MM.1S (cell line): ENCODE measurements around the gene CD200R1.

ENCODE experiments used
- EZH2 ChIP-seq: fragments of 300-600 bp; sonication (generic); optimal IDR thresholded peaks from 2 replicates; pipeline ENCODE3; 2017; ENCODE audit warnings: low read depth, mild to moderate bottlenecking, antibody characterized with exemption, low read length, mixed read lengths
- EZH2phosphoT487 ChIP-seq: fragments of 300-600 bp; sonication (generic); IDR thresholded peaks from 2 replicates; pipeline ENCODE4 v1.6.1; 2018; ENCODE audit warnings: antibody characterized with exemption, low read length
- TF ChIP-seq, protein P1 (sequence below): fragments of 300-600 bp; sonication (generic); IDR thresholded peaks from 2 replicates; pipeline ENCODE4 v1.5.1; 2016; ENCODE audit warnings: antibody characterized with exemption, low read length, mixed read lengths

DNA sequence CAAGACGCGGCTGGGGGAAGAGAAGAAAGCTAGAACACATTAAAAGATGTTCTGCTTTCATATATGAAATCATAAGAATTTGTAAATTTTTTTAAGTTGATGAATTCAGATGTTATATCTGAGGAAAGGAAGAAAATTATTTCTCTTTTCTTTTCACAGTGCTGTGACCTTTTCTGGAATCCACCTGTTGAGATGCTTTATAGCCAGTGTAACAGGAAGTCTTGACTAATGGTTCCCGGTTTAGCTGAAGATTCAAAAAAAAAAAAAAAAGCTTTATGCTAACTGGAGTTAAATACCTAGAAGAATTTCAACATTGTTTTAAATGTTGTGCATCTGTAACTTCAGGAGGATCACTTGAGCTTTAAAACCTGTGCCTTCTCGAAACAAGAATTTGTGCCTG is 25.8 kb upstream of the CD200R1 start:
- TF ChIP-seq, protein P1, sequence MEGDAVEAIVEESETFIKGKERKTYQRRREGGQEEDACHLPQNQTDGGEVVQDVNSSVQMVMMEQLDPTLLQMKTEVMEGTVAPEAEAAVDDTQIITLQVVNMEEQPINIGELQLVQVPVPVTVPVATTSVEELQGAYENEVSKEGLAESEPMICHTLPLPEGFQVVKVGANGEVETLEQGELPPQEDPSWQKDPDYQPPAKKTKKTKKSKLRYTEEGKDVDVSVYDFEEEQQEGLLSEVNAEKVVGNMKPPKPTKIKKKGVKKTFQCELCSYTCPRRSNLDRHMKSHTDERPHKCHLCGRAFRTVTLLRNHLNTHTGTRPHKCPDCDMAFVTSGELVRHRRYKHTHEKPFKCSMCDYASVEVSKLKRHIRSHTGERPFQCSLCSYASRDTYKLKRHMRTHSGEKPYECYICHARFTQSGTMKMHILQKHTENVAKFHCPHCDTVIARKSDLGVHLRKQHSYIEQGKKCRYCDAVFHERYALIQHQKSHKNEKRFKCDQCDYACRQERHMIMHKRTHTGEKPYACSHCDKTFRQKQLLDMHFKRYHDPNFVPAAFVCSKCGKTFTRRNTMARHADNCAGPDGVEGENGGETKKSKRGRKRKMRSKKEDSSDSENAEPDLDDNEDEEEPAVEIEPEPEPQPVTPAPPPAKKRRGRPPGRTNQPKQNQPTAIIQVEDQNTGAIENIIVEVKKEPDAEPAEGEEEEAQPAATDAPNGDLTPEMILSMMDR, result no peak
- TF ChIP-seq EZH2 (no peak), EZH2phosphoT487 (no peak)
